ENCODE measurements around the gene ZNF385C.

Gene ZNF385C

DNA sequence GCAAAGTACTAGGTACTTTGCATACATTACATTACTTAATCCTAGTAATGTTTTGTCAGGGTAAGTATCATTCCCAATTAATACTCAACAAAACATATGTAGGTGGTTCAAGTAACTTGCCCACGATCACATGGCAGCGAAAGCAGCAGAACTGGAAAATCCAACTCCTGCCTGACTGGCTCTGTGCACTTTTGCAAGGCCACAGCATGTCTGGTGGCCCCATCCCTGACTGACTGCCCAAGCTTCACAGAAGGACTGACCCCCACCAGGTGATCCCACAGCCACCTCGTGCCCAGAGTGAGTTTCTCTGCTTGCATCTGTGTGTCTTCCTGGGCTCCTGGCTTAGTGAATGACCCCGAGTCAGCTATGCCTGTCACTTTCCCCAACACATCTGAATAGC lies 120.3 kb downstream of the ZNF385C start:
- no peak for DNase-seq

- no peak for DNase-seq
These were observed 122.0 kb downstream of the ZNF385C start for GRCh38 chr17:41976142-41976768.

Data from NCI-H1105 (cell line).